ENCODE results near the gene REPIN1. TPM values are rescaled to one million over a fixed set of nuclear protein-coding genes. Genes with fewer than 3 reads are reported as not detected.

The REPIN1 gene
- total and polyA plus RNA-seq, 9 of the 15 experiments (the other 6 are each of a cell fraction or from before 2014, with no cell fraction given): 8.1 to 283 (median 94.3) TPM

DNA sequence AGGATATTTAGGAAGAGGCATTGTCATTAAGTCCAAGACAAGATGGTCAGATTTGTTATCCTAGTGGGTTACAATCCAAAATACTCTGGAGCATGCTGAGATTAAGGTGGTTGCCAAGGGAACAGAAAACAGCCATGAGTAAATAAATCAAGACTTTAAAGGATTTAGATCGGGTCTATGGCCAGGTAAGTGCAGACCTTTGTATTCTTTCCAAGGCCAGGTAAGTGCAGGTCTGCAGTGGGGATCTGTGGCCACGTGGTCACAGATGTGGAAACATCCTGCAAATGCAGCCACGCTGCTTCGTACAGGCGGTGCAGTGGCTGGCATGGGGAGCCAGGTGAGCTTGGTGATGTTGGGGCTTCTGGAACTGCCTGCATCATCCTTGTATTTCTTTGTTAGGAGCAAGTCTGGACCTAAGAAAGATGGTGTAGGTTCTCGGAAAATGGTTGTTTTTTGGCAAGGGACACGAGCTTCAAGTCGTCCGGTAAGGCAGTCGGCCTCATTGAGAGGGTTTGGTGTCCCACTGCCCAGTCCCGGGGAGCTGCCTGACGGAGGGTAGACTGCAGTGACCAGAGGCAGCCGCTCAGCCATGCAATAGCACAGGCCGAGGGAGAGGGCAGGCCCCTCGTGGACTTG is 32.3 kb downstream of the REPIN1 start (continued):
- TF ChIP-seq, protein P1, sequence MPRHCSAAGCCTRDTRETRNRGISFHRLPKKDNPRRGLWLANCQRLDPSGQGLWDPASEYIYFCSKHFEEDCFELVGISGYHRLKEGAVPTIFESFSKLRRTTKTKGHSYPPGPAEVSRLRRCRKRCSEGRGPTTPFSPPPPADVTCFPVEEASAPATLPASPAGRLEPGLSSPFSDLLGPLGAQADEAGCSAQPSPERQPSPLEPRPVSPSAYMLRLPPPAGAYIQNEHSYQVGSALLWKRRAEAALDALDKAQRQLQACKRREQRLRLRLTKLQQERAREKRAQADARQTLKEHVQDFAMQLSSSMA (CRISPR knock-in tag; IDR thresholded peaks at IDR 0.05): no peak
- TF ChIP-seq ATF6 (CRISPR knock-in tag; IDR thresholded peaks at IDR 0.05) (0 out of 2 replicates have a peak, but pooled peaks have one; percentile 7), KLF6 (CRISPR knock-in tag; IDR thresholded peaks at IDR 0.05; ENCODE audit: borderline replicate concordance) (no peak), PTBP1 (IDR thresholded peaks at IDR 0.05; ENCODE audit: low read depth, low read length) (no peak), ZNF282 (CRISPR knock-in tag; IDR thresholded peaks at IDR 0.05) (no peak), ZFPM2 (CRISPR knock-in tag; IDR thresholded peaks at IDR 0.05) (no peak), ETV5 (CRISPR knock-in tag; IDR thresholded peaks at IDR 0.05; ENCODE audit: low read depth) (no peak), MTA1 (IDR thresholded peaks at IDR 0.05; ENCODE audit: borderline replicate concordance) (no peak), ZNF174 (CRISPR knock-in tag; IDR thresholded peaks at IDR 0.05) (no peak), HNRNPK (IDR thresholded peaks at IDR 0.05; ENCODE audit: low read depth, low read length, poor library complexity, severe bottlenecking) (no peak), TFAM (CRISPR knock-in tag; conservative IDR thresholded peaks at IDR 0.05) (no peak), ARID2 (IDR thresholded peaks at IDR 0.05) (no peak)
- TF ChIP-seq, protein P2, sequence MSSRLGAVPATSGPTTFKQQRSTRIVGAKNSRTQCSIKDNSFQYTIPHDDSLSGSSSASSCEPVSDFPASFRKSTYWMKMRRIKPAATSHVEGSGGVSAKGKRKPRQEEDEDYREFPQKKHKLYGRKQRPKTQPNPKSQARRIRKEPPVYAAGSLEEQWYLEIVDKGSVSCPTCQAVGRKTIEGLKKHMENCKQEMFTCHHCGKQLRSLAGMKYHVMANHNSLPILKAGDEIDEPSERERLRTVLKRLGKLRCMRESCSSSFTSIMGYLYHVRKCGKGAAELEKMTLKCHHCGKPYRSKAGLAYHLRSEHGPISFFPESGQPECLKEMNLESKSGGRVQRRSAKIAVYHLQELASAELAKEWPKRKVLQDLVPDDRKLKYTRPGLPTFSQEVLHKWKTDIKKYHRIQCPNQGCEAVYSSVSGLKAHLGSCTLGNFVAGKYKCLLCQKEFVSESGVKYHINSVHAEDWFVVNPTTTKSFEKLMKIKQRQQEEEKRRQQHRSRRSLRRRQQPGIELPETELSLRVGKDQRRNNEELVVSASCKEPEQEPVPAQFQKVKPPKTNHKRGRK (tag; IDR thresholded peaks at IDR 0.05): no peak
- TF ChIP-seq, protein P3, sequence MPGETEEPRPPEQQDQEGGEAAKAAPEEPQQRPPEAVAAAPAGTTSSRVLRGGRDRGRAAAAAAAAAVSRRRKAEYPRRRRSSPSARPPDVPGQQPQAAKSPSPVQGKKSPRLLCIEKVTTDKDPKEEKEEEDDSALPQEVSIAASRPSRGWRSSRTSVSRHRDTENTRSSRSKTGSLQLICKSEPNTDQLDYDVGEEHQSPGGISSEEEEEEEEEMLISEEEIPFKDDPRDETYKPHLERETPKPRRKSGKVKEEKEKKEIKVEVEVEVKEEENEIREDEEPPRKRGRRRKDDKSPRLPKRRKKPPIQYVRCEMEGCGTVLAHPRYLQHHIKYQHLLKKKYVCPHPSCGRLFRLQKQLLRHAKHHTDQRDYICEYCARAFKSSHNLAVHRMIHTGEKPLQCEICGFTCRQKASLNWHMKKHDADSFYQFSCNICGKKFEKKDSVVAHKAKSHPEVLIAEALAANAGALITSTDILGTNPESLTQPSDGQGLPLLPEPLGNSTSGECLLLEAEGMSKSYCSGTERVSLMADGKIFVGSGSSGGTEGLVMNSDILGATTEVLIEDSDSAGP (CRISPR knock-in tag; IDR thresholded peaks at IDR 0.05): no peak
- TF ChIP-seq, protein P4, sequence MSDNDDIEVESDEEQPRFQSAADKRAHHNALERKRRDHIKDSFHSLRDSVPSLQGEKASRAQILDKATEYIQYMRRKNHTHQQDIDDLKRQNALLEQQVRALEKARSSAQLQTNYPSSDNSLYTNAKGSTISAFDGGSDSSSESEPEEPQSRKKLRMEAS (CRISPR knock-in tag; IDR thresholded peaks at IDR 0.05): no peak; the same call in 1 of the 2 replicates
- TF ChIP-seq, protein P5, sequence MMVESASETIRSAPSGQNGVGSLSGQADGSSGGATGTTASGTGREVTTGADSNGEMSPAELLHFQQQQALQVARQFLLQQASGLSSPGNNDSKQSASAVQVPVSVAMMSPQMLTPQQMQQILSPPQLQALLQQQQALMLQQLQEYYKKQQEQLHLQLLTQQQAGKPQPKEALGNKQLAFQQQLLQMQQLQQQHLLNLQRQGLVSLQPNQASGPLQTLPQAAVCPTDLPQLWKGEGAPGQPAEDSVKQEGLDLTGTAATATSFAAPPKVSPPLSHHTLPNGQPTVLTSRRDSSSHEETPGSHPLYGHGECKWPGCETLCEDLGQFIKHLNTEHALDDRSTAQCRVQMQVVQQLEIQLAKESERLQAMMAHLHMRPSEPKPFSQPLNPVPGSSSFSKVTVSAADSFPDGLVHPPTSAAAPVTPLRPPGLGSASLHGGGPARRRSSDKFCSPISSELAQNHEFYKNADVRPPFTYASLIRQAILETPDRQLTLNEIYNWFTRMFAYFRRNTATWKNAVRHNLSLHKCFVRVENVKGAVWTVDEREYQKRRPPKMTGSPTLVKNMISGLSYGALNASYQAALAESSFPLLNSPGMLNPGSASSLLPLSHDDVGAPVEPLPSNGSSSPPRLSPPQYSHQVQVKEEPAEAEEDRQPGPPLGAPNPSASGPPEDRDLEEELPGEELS (CRISPR knock-in tag; IDR thresholded peaks at IDR 0.05; ENCODE audit: borderline replicate concordance): no peak

Measured in K562 (cell line).